ENCODE data around the gene ASAP2.

The ASAP2 gene

GRCh38 chr2:9403924-9404323 is 197.3 kb downstream of the ASAP2 start:
- no peak for DNase-seq (ENCODE audit: low read depth in 2 of 2)

DNA sequence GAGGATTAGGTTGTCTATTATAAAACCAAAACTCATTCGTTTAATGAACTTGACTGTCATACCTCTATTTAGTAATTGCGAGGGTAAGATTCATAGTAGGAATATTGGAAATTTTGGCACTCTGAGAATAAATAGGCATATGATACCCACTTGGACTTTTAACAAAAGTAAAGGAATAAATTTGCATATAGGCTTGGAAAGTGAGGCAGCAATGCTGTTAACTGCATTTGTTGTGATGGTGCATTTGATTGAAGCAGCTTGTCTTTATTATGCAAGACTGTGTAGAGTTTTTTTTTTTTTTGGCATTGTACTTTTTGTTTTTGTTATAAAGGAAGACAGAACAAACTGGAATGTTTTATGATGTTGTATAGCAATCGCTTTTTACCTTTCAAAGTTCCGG is 197.8 kb downstream of the ASAP2 start:
- DNase-seq (ENCODE audit: low read depth in 2 of 2) = no peak

DNA sequence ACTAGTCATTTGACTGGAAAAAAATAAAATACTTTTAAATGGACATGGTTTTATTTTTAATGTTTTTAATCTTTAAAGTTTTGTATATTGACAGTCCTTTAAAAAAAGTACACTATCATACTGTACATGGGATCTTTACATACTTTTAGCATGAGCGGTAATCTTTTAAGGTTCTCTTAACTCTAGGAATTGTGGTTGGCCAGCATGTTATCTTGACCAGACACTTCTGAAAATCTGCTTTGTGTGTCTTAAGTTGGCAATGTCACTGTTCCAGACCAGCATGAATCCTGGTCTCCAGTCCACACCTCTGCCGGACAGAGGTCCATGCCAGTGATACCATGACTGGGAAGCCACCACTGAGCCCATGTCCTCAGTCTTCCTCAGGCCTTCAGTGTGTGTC is 199.0 kb downstream of the ASAP2 start:
- no peak for DNase-seq (ENCODE audit: low read depth in 2 of 2)

DNA sequence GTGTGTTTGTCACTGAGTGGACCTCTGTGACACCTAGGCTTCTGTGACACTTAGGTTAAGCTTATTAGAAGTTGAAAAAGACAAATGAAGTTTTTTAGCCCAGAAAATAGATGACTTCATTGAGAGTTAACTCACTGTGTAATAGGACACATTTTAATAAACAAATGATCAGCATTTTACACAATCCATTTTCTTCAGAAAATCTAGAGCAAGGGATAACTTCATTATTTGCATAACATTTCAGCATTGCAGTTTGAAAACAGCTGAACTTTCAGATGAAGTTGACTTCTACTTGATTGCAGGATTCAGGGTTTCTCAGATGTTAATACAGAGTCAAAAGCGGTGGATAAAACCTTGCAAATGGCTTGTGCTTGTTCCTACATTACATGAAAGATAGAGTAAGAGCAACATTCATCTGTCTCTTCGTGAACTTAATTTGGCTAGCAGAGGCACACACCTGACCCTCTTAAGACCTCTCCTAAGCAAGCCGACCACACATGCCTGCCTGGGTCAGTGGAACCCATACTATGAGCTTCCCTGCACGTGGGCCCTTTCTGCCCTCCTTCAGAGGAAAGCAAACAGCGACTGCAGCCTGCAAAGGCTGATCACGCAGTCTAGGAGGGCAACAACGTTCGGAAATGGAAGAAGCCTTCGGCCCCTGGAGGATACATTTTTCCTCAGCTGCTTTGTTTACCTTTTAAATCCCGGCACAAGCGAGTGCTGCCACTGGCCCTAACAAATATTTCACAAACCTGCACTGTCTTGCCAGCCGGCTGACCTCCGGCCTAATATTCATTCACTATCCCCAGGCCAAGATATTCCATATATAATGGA is 200.1 kb downstream of the ASAP2 start:
- no peak for DNase-seq (ENCODE audit: low read depth in 2 of 2)

DNA sequence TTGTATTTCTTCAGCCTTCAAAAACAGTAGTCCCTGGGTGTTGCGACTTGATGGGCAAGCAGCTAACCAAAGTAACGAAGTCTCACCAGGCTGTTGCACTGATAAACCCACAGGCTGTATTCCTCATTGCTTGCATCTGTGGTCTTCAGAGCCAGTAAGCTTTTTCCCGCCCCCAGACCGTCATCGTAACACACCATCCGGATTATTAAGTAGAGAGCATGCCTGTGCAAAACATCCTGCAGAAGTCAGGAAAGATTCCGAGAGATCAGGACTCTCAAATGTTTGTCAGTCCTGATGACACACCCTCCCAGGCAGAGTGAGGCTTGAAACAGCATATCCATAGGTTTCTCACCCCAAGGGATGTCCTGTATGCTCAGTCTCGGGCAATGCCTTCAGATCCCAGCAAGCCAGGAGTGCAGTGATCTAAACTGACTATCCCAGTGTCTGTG is 200.8 kb downstream of the ASAP2 start:
- DNase-seq (ENCODE audit: low read depth in 2 of 2) = no peak

- no peak for DNase-seq (ENCODE audit: low read depth in 2 of 2)
These were observed 202.1 kb downstream of the ASAP2 start for GRCh38 chr2:9408641-9409151.

GRCh38 chr2:9410108-9410507 is 203.5 kb downstream of the ASAP2 start:
- no peak for DNase-seq (ENCODE audit: low read depth in 2 of 2)

DNA sequence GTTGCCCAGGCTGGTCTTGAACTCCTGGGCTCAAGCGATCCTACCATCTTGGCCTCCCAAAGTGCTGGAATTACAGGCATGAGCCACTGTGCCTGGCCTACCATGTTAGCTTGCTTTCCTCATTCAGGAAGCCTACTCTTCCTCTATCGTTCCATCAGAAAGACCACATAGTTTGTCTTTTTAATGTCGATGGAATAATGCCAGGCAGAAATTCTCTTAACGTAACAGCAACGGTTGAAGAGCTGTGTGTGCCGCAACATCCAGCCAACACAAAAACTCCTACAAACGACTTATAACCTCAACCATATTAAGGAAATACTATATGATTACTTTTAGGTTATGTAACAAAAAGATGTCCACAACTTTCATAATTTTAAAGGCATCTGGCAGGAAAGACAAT is 206.2 kb downstream of the ASAP2 start:
- no peak for DNase-seq (ENCODE audit: low read depth in 2 of 2)

- DNase-seq (ENCODE audit: low read depth in 2 of 2) = no peak
These were observed 209.0 kb downstream of the ASAP2 start for GRCh38 chr2:9415516-9416169.

DNA sequence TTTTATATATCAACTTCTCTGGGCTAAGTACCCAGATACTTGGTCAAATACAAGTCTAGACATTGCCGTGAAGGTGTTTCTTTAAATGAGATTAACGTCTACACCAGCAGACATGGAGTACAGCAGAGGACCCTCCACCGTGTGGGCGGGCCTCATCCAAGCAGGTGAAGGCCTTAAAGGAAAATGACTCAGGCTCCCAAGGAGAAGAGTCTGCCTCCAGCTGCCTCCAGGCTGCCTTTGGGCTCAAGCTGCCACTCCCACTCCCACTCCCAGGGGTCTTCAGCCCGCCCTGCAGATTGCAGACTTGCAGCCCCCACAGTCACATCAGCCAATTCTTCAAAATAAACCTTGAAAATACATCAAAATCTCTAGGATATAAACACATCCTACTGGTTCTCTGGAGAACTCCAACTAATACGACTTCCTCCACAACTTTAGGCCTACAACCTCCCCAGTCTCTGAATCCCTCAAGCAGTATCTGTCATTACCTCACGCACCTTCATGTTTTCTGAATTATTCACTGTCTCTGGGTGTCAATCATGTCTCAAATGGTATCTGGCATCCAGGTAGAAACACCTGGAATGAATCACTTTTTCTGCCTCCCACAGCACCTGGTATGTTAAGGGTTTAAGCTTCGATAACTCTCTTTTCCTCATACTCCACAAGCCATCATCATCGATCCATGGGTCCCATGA is 209.8 kb downstream of the ASAP2 start:
- no peak for DNase-seq (ENCODE audit: low read depth in 2 of 2)

DNA sequence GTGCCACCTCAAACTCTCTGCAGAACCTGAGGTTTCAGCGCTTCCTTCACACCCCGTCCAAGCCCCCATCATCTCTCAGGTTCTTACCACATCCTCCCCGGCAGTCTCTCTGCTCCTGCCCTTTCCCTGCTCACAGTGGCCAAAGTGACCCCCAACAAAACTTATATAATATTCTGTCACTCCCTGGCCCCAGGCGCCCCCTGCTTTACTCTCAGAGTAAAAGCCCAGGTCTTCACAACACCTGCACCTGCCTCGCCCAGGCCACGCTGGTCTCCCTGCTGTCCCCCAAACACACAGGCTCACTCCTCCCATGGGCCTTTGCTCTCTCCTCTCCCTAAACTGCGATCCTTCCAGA is 210.3 kb downstream of the ASAP2 start:
- no peak for DNase-seq (ENCODE audit: low read depth in 2 of 2)

DNA sequence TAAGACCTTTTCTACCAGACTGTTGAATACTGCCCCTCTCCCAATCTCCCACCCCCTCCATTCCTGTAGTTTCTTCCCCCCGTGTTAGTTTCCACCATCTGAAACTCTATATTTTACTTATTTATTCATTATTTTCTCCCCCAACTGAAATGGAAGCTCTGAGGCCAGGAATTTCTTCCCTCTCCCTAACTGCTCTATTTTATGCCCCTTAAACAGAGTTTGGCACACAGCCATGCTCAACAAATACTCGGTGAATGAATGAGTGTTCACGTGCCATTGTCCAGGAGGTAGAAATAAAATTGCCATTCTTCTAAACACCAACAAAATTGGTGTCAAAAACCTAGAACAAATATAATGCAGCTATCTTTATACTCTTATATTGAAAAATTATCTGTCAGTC is 211.1 kb downstream of the ASAP2 start:
- DNase-seq (ENCODE audit: low read depth in 2 of 2) = no peak

DNA sequence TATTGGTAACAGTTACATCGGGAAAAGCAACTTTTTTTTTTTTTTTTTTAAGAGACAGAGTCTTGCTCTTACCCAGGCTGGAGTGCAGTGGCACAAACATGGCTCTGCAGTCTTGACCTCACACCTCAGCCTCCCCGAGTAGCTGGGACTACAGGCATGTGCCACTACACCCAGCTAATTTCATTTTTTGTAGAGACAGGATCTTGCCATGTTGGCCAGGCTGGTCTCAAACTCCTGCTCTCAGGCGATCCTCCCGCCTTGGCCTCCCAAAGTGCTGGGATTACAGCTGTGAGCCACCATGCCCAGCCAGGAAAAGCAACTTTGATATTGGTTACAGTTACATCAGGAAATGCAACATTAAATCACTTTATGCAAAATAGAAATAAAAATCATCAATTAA is 212.1 kb downstream of the ASAP2 start:
- no peak for DNase-seq (ENCODE audit: low read depth in 2 of 2)

GRCh38 chr2:9419541-9419940 is 212.9 kb downstream of the ASAP2 start:
- DNase-seq (ENCODE audit: low read depth in 2 of 2) = no peak

DNA sequence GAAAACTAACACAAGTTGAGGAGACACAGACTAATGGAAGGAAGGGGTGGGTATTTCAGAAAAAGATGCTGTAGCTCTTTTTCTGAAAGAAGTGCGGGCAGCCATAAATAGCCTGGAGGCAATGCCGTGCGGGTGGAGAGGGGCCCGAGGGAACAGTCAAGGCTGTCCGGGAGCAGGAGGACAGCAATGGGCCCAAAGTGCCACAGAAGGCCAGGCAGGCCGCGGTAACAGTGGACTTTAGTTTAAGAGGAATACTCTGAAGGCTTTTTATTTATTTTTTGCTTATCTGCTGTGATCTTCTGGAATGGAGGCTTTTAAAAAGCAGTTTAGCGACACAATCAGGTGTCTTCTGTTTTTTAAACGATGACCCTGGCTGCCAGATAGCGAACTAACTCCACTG is 213.9 kb downstream of the ASAP2 start:
- DNase-seq (ENCODE audit: low read depth in 2 of 2) = no peak

- peak; percentile 22 to 42 for DNase-seq (ENCODE audit: low read depth in 2 of 2)
These were observed 215.9 kb downstream of the ASAP2 start for GRCh38 chr2:9422321-9423099.

GRCh38 chr2:9423100-9423921 is 216.7 kb downstream of the ASAP2 start, which contains the start of the genes CPSF3 and ITGB1BP1:
Gene CPSF3, plus strand, starts transcription at chr2:9423654. Its CDS starts 120 bp downstream, at chr2:9423774.
Gene ITGB1BP1, minus strand, starts transcription at chr2:9423528. Its CDS starts 4,831 bp downstream, at chr2:9418697.
- peak; percentile 95 to 97 for DNase-seq (ENCODE audit: low read depth in 2 of 2)

GRCh38 chr2:9423922-9424272 is 217.3 kb downstream of the ASAP2 start:
- peak; percentile 11 for DNase-seq (ENCODE audit: low read depth in 2 of 2)

- no peak for DNase-seq (ENCODE audit: low read depth in 2 of 2)
These were observed 218.0 kb downstream of the ASAP2 start for GRCh38 chr2:9424447-9425164.

DNA sequence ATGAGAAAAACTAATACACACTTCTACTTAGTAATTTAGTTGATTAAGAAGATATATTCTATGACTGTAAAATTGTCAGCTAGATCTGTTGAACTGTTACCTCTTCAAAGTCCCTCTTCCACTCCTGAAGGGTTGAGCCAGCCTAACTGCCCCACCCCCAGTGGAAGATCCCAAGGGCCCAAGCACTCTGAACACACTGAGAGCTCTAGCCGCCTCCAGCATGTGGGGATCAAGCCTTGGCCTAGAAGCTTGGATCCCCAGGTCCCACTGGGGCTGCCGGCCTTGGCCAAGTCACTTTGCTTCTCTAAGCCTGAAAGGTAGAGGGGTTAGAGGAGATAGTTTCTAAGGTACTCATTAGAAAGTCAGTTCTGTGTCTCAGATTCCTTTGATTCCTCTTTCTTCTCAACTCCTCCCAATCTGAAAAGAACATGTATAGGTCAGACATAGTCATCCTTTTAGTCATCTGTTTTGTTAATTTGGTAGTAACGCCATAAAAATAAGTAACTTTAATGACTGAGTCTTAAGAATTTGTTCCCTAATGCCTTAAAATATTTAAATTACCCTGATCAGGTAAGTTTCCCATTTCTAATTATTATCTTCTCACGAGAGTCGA is 222.5 kb downstream of the ASAP2 start:
- DNase-seq (ENCODE audit: low read depth in 2 of 2) = no peak
